Measurements from ENCODE around the gene BFSP2.

DNA sequence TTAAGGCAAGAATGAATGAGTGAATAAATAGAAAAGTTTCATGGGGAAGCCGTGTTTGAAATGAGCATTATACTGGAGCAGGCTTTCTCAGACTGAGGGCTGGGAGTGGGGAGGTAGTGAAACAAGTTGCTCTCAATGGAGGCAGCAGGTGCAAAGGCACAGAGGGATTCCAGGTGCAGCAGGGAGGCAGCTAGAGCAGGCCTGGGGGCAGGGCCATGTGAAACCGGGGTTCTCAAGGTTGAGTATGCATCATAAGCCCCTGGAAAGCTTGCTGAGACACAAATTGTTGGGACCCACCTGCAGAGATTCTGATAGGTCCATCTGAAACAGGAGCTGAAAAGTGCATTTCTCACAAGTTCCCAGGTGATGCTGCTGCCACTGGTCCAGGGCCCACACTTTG, 45.3 kb downstream of the BFSP2 start:
- TF ChIP-seq EP300 (IDR thresholded peaks at IDR 0.05), result no peak
- TF ChIP-seq, protein P1, sequence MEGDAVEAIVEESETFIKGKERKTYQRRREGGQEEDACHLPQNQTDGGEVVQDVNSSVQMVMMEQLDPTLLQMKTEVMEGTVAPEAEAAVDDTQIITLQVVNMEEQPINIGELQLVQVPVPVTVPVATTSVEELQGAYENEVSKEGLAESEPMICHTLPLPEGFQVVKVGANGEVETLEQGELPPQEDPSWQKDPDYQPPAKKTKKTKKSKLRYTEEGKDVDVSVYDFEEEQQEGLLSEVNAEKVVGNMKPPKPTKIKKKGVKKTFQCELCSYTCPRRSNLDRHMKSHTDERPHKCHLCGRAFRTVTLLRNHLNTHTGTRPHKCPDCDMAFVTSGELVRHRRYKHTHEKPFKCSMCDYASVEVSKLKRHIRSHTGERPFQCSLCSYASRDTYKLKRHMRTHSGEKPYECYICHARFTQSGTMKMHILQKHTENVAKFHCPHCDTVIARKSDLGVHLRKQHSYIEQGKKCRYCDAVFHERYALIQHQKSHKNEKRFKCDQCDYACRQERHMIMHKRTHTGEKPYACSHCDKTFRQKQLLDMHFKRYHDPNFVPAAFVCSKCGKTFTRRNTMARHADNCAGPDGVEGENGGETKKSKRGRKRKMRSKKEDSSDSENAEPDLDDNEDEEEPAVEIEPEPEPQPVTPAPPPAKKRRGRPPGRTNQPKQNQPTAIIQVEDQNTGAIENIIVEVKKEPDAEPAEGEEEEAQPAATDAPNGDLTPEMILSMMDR (IDR thresholded peaks at IDR 0.05), result no peak
